K562 (cell line): ENCODE measurements around the gene KL. TPM values are rescaled to one million over a fixed set of nuclear protein-coding genes. Genes with fewer than 3 reads are reported as not detected.

Experiments
- ATAC-seq: fragments of 200-7000 bp; cut with Tn5 transposase; 3 replicates; pipeline ENCODE4 v1.9.1; 2020; ENCODE audit warnings: moderate library complexity
- BruUV-seq: library from RNA; stranded (reverse); fragments of 400-500 nt; replicated peaks from 2 replicates; lab custom pipeline; 2021; lab: Mats Ljungman, UMichigan
- CTCF ChIA-PET: fragments of 300-600 bp; formaldehyde crosslinking; extraction: SDS; loops from one replicate; lab custom pipeline; 2021; ENCODE audit warnings: low intra/inter-chr PET ratio; lab: Yijun Ruan, JAX
- POLR2A ChIA-PET: fragments of 300-600, 350-650 bp; sonication (Branson Sonifier 250); formaldehyde crosslinking; extraction: SDS; loops from one replicate; lab custom pipeline; 2021; ENCODE audit warnings: antibody characterized with exemption, inconsistent platforms; lab: Yijun Ruan, JAX
- DNase-seq, 4 experiments: peaks; one replicate each; pipeline versions ENCODE4 v3.0.0 to v3.0.0-alpha.2; 2011 to 2018; ENCODE audit warnings: low spot score in 3 of 4, mixed read lengths in 3 of 4; ENCODE audit errors: extremely low read depth in 1 of 4
- FAIRE-seq: peaks from 2 replicates; lab custom pipeline; 2011; peaks lifted over from hg19 to GRCh38; lab: Jason Lieb, UNC
- H2AFZ ChIP-seq: 2 replicates; pipeline ENCODE4 v1.6.0; 2011; ENCODE audit warnings: low read depth, low read length, control low read depth, inconsistent platforms
- H3K27ac ChIP-seq: fragments of 200-600 bp; 3 replicates; pipeline ENCODE4 v1.8.0; 2011; ENCODE audit warnings: low read depth, mild to moderate bottlenecking, control low read depth, inconsistent platforms, low read length, moderate library complexity, mixed read lengths; ENCODE audit errors: extremely low read depth
- H3K27me3 ChIP-seq, 2 experiments: fragments of 300-600 bp in 1 of 2; 2 replicates in 1 of 2; 3 replicates in 1 of 2; pipeline versions ENCODE4 v1.6.0 to v1.8.0; 2011; ENCODE audit warnings: inconsistent platforms in 2 of 2, low read length in 2 of 2, mild to moderate bottlenecking in 1 of 2, mixed read lengths in 1 of 2, moderate library complexity in 1 of 2; ENCODE audit not compliant: control insufficient read depth in 2 of 2, insufficient read depth in 2 of 2
- H3K36me3 ChIP-seq: fragments of 300-600 bp; 3 replicates; pipeline ENCODE4 v1.8.0; 2011; ENCODE audit warnings: mild to moderate bottlenecking, low read length, inconsistent platforms; ENCODE audit not compliant: control insufficient read depth, insufficient read depth
- H3K4me1 ChIP-seq, 2 experiments: fragments of 200-600 bp in 1 of 2; replicated peaks in 1 of 2; 2 replicates in 1 of 2; 3 replicates in 1 of 2; pipeline versions ENCODE4 v1.5.1 to v1.8.0; 2011; ENCODE audit warnings: inconsistent platforms in 2 of 2, low read length in 2 of 2, mild to moderate bottlenecking in 1 of 2, mixed read lengths in 1 of 2, moderate library complexity in 1 of 2; ENCODE audit not compliant: control insufficient read depth in 2 of 2, insufficient read depth in 2 of 2
- H3K4me2 ChIP-seq: 2 replicates; pipeline ENCODE4 v1.6.1; 2011; ENCODE audit warnings: low read length, control low read depth, inconsistent platforms, mixed read lengths; ENCODE audit not compliant: insufficient read depth
- H3K4me3 ChIP-seq: fragments of 200-600 bp; sonication (generic), shearing (Covaris generic); 2 replicates; pipeline ENCODE4 v1.5.1; 2016; ENCODE audit warnings: control low read depth, inconsistent platforms
- H3K79me2 ChIP-seq: fragments of 200-600 bp; 3 replicates; pipeline ENCODE4 v1.8.0; 2011; ENCODE audit warnings: low read length, inconsistent platforms; ENCODE audit not compliant: control insufficient read depth, insufficient read depth
- H3K9ac ChIP-seq, 2 experiments: 2 replicates each; pipeline versions ENCODE4 v1.6.0 to v1.6.1; 2011; ENCODE audit warnings: low read depth in 2 of 2, low read length in 2 of 2, control low read depth in 1 of 2, inconsistent platforms in 1 of 2, mild to moderate bottlenecking in 1 of 2, mixed read lengths in 1 of 2; ENCODE audit not compliant: insufficient read depth in 1 of 2
- H3K9me1 ChIP-seq: one replicate; pipeline ENCODE4 v1.6.0; 2011; ENCODE audit warnings: inconsistent platforms, mild to moderate bottlenecking, low read length, moderate library complexity; ENCODE audit not compliant: control insufficient read depth, insufficient read depth
- H3K9me3 ChIP-seq: replicated peaks from 2 replicates; pipeline ENCODE4 v1.5.1; 2011; ENCODE audit warnings: low read depth, low read length, inconsistent platforms; ENCODE audit not compliant: control insufficient read depth, insufficient read depth
- H4K20me1 ChIP-seq: replicated peaks from 2 replicates; pipeline ENCODE4 v1.6.1; 2011; ENCODE audit warnings: low read length, inconsistent platforms, mixed read lengths; ENCODE audit not compliant: control insufficient read depth, insufficient read depth
- BACH1 ChIP-seq: fragments of 200-800 bp; sonication (Bioruptor generic); IDR thresholded peaks from 2 replicates; pipeline ENCODE4 v1.6.1; 2016; ENCODE audit warnings: missing genetic modification characterization, missing compliant biosample characterization
- GABPA ChIP-seq: fragments of 200-800 bp; sonication (Bioruptor generic); conservative IDR thresholded peaks from 2 replicates; pipeline ENCODE4 v1.6.1; 2016; ENCODE audit warnings: low read depth, missing genetic modification characterization, missing compliant biosample characterization
- GATAD2B ChIP-seq: fragments of 450-650 bp; IDR thresholded peaks from 2 replicates; pipeline ENCODE4 v1.6.1; 2017; ENCODE audit warnings: mild to moderate bottlenecking, borderline replicate concordance
- HMG20A ChIP-seq: fragments of 450-650 bp; formaldehyde crosslinking; conservative IDR thresholded peaks from 2 replicates; pipeline ENCODE4 v1.4.0; 2020; ENCODE audit warnings: mild to moderate bottlenecking, mixed read lengths
- MBD2 ChIP-seq: sonication (generic); IDR thresholded peaks from 2 replicates; pipeline ENCODE4 v1.6.1; 2016; ENCODE audit warnings: low read depth, borderline replicate concordance
- MYBL2 ChIP-seq, 2 experiments: fragments of 450-650 bp in 1 of 2; sonication (generic) in 1 of 2; formaldehyde crosslinking in 1 of 2; IDR thresholded peaks; 2 replicates each; pipeline versions ENCODE4 v1.6.1 to v1.8.1; 2017 to 2022; ENCODE audit warnings: borderline replicate concordance in 1 of 2, inconsistent platforms in 1 of 2, low read depth in 1 of 2, mild to moderate bottlenecking in 1 of 2, missing genetic modification reagents in 1 of 2, moderate library complexity in 1 of 2
- NR2C1 ChIP-seq, 2 experiments: fragments of 450-650 bp; IDR thresholded peaks; 2 replicates each; pipeline ENCODE4 v1.6.1; 2017; ENCODE audit warnings: mild to moderate bottlenecking in 2 of 2, antibody characterized with exemption in 1 of 2, inconsistent platforms in 1 of 2, missing compliant biosample characterization in 1 of 2, missing genetic modification characterization in 1 of 2
- POLR2B ChIP-seq: fragments of 450-650 bp; IDR thresholded peaks from 2 replicates; pipeline ENCODE4 v1.6.1; 2018; ENCODE audit warnings: low read depth; ENCODE audit not compliant: partially characterized antibody
- SNRNP70 ChIP-seq: fragments of 200-400 bp; formaldehyde crosslinking; optimal IDR thresholded peaks from 2 replicates; pipeline ENCODE3; 2017; ENCODE audit warnings: low read depth, low read length
- ZNF780A ChIP-seq: fragments of 250-450 bp; sonication (Bioruptor Pico); IDR thresholded peaks from 2 replicates; pipeline ENCODE4 v1.5.0; 2021; ENCODE audit warnings: mild to moderate bottlenecking
- ZNF785 ChIP-seq: fragments of 250-450 bp; sonication (Bioruptor Pico); IDR thresholded peaks from 2 replicates; pipeline ENCODE4 v1.4.0; 2020; ENCODE audit warnings: mild to moderate bottlenecking
- WGBS: fragments of 100-300 bp; shearing (Covaris generic); methylation state at CpG from one replicate; pipeline ENCODE4 v1.1.6; 2016; ENCODE audit warnings: low coverage, mixed read lengths; ENCODE audit not compliant: insufficient coverage; ENCODE audit errors: missing lambda C conversion rate; 5-methylcytosine and 5-hydroxymethylcytosine counted together
- in situ Hi-C: fragments of 300-500 bp; cut with MboI; formaldehyde crosslinking; loops from 4 replicates; pipeline ENCODE4 v1.15.0; 2018; ENCODE audit warnings: inconsistent platforms, mixed read lengths
- intact Hi-C: fragments of 100-400 bp; cut with micrococcal nuclease; formaldehyde crosslinking; loops from 2 replicates; pipeline ENCODE4 v1.14.2; 2022
- polyA plus RNA-seq, 8 experiments: library from polyadenylated mRNA; depleted of rRNA in 4 of 8; stranded (reverse) in 5 of 8; unstranded in 3 of 8; fragments of >200 nt; fragmentation: Nextera tagmentation in 2 of 8; fragmentation: Illumina TruSeq in 1 of 8; extraction: Ambion mirVana in 2 of 8; extraction: Trizol in 1 of 8; gene quantifications; 2 replicates each; pipeline versions ENCODE4 v1.2.1 to v1.2.3, GENCODE V29; 2011 to 2014; ENCODE audit warnings: inconsistent platforms in 1 of 8, missing spikeins in 1 of 8
- total RNA-seq, 7 experiments: library from RNA; depleted of rRNA in 6 of 7; stranded (reverse); fragments of >200 nt in 6 of 7; fragmentation: Illumina TruSeq in 2 of 7; extraction: Trizol in 2 of 7; gene quantifications; 2 replicates each; pipeline versions ENCODE4 v1.2.1 to v1.2.3, GENCODE V29; 2011 to 2021; ENCODE audit warnings: low replicate concordance in 1 of 7
- TF ChIP-seq, protein P1 (sequence below): fragments of 200-800 bp; sonication (Bioruptor generic); IDR thresholded peaks from 2 replicates; pipeline ENCODE4 v1.6.1; 2016; ENCODE audit warnings: missing genetic modification characterization, missing compliant biosample characterization
- TF ChIP-seq, protein P2 (sequence below): fragments of 450-650 bp; IDR thresholded peaks from 2 replicates; pipeline ENCODE4 v1.6.1; 2017; ENCODE audit warnings: antibody characterized with exemption
- TF ChIP-seq, protein P3 (sequence below): fragments of 250-450 bp; sonication (Bioruptor Pico); IDR thresholded peaks from 2 replicates; pipeline ENCODE4 v1.5.0; 2022; ENCODE audit warnings: mild to moderate bottlenecking

Gene KL
- total and polyA plus RNA-seq, 9 of the 15 experiments (the other 6 are each of a cell fraction or from before 2014, with no cell fraction given), result not detected

DNA sequence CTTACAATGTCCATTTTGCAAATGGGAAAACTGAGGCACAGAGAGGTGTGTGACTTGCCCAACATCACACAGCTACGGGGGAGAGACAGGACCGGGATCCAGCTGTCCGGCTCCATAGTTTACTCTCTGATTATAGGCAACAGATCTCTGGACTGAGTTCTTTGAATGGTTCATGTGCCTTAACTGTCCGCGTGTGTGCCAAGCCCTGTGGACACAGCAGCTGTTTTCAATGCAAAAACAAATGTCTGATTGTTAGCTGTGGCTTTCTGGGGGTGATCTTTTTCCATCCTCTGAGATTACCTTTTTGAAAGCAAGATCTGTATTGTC is 94.1 kb downstream of the KL start:
- ATAC-seq (no peak), FAIRE-seq (no peak), DNase-seq (no peak)
- Histone ChIP-seq H3K9ac (no peak overlapping the region), H3K4me3 (no peak overlapping the region), H2AFZ (no peak overlapping the region), H3K27ac (no peak overlapping the region), H3K9me1 (no peaks in the 10 kb centered on the region), H3K4me2 (no peak overlapping the region), H3K27me3 (no peaks in the 10 kb centered on the region), H3K79me2 (no peaks in the 10 kb centered on the region), H3K4me1 (no peaks in the 10 kb centered on the region), H3K9me3 (no peaks in the 10 kb centered on the region), H3K36me3 (no peaks in the 10 kb centered on the region), H4K20me1 (no peaks in the 10 kb centered on the region)
- ChIA-PET CTCF (no interaction called here), POLR2A (no interaction called here)
- 0% methylated on average over 5 of the region's 5 CpGs for WGBS
- in situ Hi-C loops, result no loop called here
- intact Hi-C loops, result no loop called here
- no TSS peak for BruUV-seq
- TF ChIP-seq, protein P1, sequence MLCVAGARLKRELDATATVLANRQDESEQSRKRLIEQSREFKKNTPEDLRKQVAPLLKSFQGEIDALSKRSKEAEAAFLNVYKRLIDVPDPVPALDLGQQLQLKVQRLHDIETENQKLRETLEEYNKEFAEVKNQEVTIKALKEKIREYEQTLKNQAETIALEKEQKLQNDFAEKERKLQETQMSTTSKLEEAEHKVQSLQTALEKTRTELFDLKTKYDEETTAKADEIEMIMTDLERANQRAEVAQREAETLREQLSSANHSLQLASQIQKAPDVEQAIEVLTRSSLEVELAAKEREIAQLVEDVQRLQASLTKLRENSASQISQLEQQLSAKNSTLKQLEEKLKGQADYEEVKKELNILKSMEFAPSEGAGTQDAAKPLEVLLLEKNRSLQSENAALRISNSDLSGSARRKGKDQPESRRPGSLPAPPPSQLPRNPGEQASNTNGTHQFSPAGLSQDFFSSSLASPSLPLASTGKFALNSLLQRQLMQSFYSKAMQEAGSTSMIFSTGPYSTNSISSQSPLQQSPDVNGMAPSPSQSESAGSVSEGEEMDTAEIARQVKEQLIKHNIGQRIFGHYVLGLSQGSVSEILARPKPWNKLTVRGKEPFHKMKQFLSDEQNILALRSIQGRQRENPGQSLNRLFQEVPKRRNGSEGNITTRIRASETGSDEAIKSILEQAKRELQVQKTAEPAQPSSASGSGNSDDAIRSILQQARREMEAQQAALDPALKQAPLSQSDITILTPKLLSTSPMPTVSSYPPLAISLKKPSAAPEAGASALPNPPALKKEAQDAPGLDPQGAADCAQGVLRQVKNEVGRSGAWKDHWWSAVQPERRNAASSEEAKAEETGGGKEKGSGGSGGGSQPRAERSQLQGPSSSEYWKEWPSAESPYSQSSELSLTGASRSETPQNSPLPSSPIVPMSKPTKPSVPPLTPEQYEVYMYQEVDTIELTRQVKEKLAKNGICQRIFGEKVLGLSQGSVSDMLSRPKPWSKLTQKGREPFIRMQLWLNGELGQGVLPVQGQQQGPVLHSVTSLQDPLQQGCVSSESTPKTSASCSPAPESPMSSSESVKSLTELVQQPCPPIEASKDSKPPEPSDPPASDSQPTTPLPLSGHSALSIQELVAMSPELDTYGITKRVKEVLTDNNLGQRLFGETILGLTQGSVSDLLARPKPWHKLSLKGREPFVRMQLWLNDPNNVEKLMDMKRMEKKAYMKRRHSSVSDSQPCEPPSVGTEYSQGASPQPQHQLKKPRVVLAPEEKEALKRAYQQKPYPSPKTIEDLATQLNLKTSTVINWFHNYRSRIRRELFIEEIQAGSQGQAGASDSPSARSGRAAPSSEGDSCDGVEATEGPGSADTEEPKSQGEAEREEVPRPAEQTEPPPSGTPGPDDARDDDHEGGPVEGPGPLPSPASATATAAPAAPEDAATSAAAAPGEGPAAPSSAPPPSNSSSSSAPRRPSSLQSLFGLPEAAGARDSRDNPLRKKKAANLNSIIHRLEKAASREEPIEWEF (CRISPR knock-in tag), result no peak
- no peak for TF ChIP-seq POLR2B
- TF ChIP-seq MBD2, result no peak
- no peak for TF ChIP-seq BACH1
- TF ChIP-seq HMG20A (CRISPR knock-in tag), result no peak
- TF ChIP-seq, protein P2, sequence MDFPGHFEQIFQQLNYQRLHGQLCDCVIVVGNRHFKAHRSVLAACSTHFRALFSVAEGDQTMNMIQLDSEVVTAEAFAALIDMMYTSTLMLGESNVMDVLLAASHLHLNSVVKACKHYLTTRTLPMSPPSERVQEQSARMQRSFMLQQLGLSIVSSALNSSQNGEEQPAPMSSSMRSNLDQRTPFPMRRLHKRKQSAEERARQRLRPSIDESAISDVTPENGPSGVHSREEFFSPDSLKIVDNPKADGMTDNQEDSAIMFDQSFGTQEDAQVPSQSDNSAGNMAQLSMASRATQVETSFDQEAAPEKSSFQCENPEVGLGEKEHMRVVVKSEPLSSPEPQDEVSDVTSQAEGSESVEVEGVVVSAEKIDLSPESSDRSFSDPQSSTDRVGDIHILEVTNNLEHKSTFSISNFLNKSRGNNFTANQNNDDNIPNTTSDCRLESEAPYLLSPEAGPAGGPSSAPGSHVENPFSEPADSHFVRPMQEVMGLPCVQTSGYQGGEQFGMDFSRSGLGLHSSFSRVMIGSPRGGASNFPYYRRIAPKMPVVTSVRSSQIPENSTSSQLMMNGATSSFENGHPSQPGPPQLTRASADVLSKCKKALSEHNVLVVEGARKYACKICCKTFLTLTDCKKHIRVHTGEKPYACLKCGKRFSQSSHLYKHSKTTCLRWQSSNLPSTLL, result no peak
- no peak for TF ChIP-seq ZNF780A (CRISPR knock-in tag)
- TF ChIP-seq, protein P3, sequence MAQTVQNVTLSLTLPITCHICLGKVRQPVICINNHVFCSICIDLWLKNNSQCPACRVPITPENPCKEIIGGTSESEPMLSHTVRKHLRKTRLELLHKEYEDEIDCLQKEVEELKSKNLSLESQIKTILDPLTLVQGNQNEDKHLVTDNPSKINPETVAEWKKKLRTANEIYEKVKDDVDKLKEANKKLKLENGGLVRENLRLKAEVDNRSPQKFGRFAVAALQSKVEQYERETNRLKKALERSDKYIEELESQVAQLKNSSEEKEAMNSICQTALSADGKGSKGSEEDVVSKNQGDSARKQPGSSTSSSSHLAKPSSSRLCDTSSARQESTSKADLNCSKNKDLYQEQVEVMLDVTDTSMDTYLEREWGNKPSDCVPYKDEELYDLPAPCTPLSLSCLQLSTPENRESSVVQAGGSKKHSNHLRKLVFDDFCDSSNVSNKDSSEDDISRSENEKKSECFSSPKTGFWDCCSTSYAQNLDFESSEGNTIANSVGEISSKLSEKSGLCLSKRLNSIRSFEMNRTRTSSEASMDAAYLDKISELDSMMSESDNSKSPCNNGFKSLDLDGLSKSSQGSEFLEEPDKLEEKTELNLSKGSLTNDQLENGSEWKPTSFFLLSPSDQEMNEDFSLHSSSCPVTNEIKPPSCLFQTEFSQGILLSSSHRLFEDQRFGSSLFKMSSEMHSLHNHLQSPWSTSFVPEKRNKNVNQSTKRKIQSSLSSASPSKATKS (CRISPR knock-in tag), result no peak
- TF ChIP-seq ZNF785 (CRISPR knock-in tag), result no peak
- no peak for TF ChIP-seq SNRNP70
- TF ChIP-seq GABPA (tag), result no peak
- TF ChIP-seq NR2C1 (IDR thresholded peaks at IDR 0.05), result no peak
- TF ChIP-seq NR2C1 (tag; IDR thresholded peaks at IDR 0.05), result no peak
- no peak for TF ChIP-seq GATAD2B
- TF ChIP-seq MYBL2 (IDR thresholded peaks at IDR 0.05; ENCODE audit: low read depth), result no peak
- no peak for TF ChIP-seq MYBL2 (CRISPR knock-in tag; IDR thresholded peaks at IDR 0.05; ENCODE audit: borderline replicate concordance)
